Mesodermal cell (in vitro differentiated cells): ENCODE data around the gene SNAPC4.
A peak's percentile ranks its signal among the peaks of the same experiment; 100 is the strongest.

Experiments
- H3K27ac ChIP-seq: 2 replicates; pipeline ENCODE4 v1.7.0; 2013; ENCODE audit warnings: mild to moderate bottlenecking, low read depth, low read length, moderate library complexity; ENCODE audit not compliant: severe bottlenecking
- H3K36me3 ChIP-seq: 2 replicates; pipeline ENCODE4 v1.7.1; 2013; ENCODE audit warnings: mild to moderate bottlenecking, low read length, moderate library complexity; ENCODE audit not compliant: control insufficient read depth, insufficient read depth
- H3K4me1 ChIP-seq: one replicate; pipeline ENCODE4 v1.7.1; 2013; ENCODE audit warnings: mild to moderate bottlenecking, low read length; ENCODE audit not compliant: insufficient read depth, control insufficient read depth, poor library complexity, severe bottlenecking
- H3K4me3 ChIP-seq: 2 replicates; pipeline ENCODE4 v1.7.0; 2013; ENCODE audit warnings: low read length, control low read depth, mild to moderate bottlenecking; ENCODE audit not compliant: insufficient read depth, poor library complexity, severe bottlenecking; ENCODE audit errors: extremely low read depth
- H3K9me3 ChIP-seq: 2 replicates; pipeline ENCODE4 v1.7.1; 2013; ENCODE audit warnings: mild to moderate bottlenecking, low read length, moderate library complexity; ENCODE audit not compliant: control insufficient read depth
- WGBS, 2 experiments: methylation state at CpG; one replicate each; pipeline ENCODE4 v1.1.5; 2013; ENCODE audit warnings: missing lambda C conversion rate in 2 of 2; ENCODE audit not compliant: insufficient coverage in 2 of 2; 5-methylcytosine and 5-hydroxymethylcytosine counted together

SNAPC4 gene

GRCh38 chr9:136441191-136441680, 41.3 kb upstream of the SNAPC4 start:
- Histone ChIP-seq H3K9me3 (no peaks in the 10 kb centered on the region), H3K4me1 (peaks cover 11% of the 10 kb centered on the region), H3K36me3 (peaks cover 66% of the 10 kb centered on the region), H3K4me3 (no peak overlapping the region), H3K27ac (no peak overlapping the region)
- 95 to 98% methylated on average over 13 of the region's 15 CpGs for WGBS, 2 experiments

GRCh38 chr9:136439481-136440408, 39.8 kb upstream of the SNAPC4 start, which contains the start of gene INPP5E:
Gene INPP5E (minus strand): TSS chr9:136439845. CDS start chr9:136439419, 426 bp downstream.
- Histone ChIP-seq H3K27ac (peak within 1 kb of the TSS; percentile 16), H3K9me3 (no peaks in the 10 kb centered on the region), H3K4me3 (peak within 1 kb of the TSS; percentile 84), H3K4me1 (peaks cover 11% of the 10 kb centered on the region), H3K36me3 (peaks cover 60% of the 10 kb centered on the region)
- WGBS, 2 experiments: 16 to 17% methylated on average over 48 to 62 of the region's 90 CpGs

- peaks cover 54% of the 10 kb centered on the region for H3K36me3 ChIP-seq
- H3K9me3 ChIP-seq: no peaks in the 10 kb centered on the region
- H3K4me1 ChIP-seq: peaks cover 11% of the 10 kb centered on the region
- no peak overlapping the region for H3K27ac ChIP-seq
- H3K4me3 ChIP-seq: peak overlapping the region; percentile 84
- WGBS, 2 experiments: 1% methylated on average over 82 to 85 of the region's 91 CpGs
Measured at GRCh38 chr9:136438548-136439480, 38.8 kb upstream of the SNAPC4 start.

GRCh38 chr9:136437839-136438547, 38.0 kb upstream of the SNAPC4 start:
- Histone ChIP-seq H3K9me3 (no peaks in the 10 kb centered on the region), H3K27ac (no peak overlapping the region), H3K4me1 (peaks cover 11% of the 10 kb centered on the region), H3K4me3 (peak overlapping the region; percentile 84), H3K36me3 (peaks cover 52% of the 10 kb centered on the region)
- WGBS, 2 experiments: 64% methylated on average over 27 to 35 of the region's 37 CpGs

- WGBS, 2 experiments: 96 to 97% methylated on average over 4 of the region's 8 CpGs
- peak overlapping the region; percentile 84 for H3K4me3 ChIP-seq
- peaks cover 52% of the 10 kb centered on the region for H3K36me3 ChIP-seq
- no peak overlapping the region for H3K27ac ChIP-seq
- peaks cover 11% of the 10 kb centered on the region for H3K4me1 ChIP-seq
- no peaks in the 10 kb centered on the region for H3K9me3 ChIP-seq
Measured at GRCh38 chr9:136437430-136437829, 37.5 kb upstream of the SNAPC4 start.

GRCh38 chr9:136436055-136436634, 36.2 kb upstream of the SNAPC4 start:
- WGBS, 2 experiments: 84 to 88% methylated on average over 25 of the region's 25 CpGs
- Histone ChIP-seq H3K36me3 (peaks cover 46% of the 10 kb centered on the region), H3K4me3 (no peak overlapping the region)

GRCh38 chr9:136434580-136435169, 34.7 kb upstream of the SNAPC4 start:
- H3K4me1 ChIP-seq: peaks cover 8% of the 10 kb centered on the region
- 98 to 99% methylated on average over 10 to 11 of the region's 17 CpGs for WGBS, 2 experiments
- H3K36me3 ChIP-seq: peaks cover 47% of the 10 kb centered on the region
- no peak overlapping the region for H3K4me3 ChIP-seq
- no peak overlapping the region for H3K27ac ChIP-seq
- H3K9me3 ChIP-seq: no peaks in the 10 kb centered on the region

More at GRCh38 chr9:136436055-136436634, 36.2 kb upstream of the SNAPC4 start:
- Histone ChIP-seq H3K9me3 (no peaks in the 10 kb centered on the region), H3K4me1 (peaks cover 11% of the 10 kb centered on the region), H3K27ac (no peak overlapping the region)

- Histone ChIP-seq H3K4me3 (no peak overlapping the region), H3K4me1 (peaks cover 8% of the 10 kb centered on the region), H3K36me3 (peaks cover 53% of the 10 kb centered on the region), H3K27ac (no peak overlapping the region), H3K9me3 (no peaks in the 10 kb centered on the region)
- WGBS, 2 experiments: 95 to 96% methylated on average over 33 to 35 of the region's 37 CpGs
Measured at GRCh38 chr9:136433849-136434579, 34.0 kb upstream of the SNAPC4 start.

- H3K36me3 ChIP-seq: peaks cover 61% of the 10 kb centered on the region
- 92 to 94% methylated on average over 22 to 35 of the region's 36 CpGs for WGBS, 2 experiments
- H3K4me1 ChIP-seq: peaks cover 8% of the 10 kb centered on the region
- no peaks in the 10 kb centered on the region for H3K9me3 ChIP-seq
- no peak overlapping the region for H3K27ac ChIP-seq
- no peak overlapping the region for H3K4me3 ChIP-seq
Measured at GRCh38 chr9:136433043-136433715, 33.2 kb upstream of the SNAPC4 start.
